Stimulated activated naive CD4-positive, alpha-beta T cell treated with Interleukin-2 at 50 U/mL for 16 hours (primary cell): ENCODE measurements around the gene RIT1.

Source experiments
- DNase-seq: peaks from one replicate; lab custom pipeline; 2025; lab: John Stamatoyannopoulos, UW

Gene RIT1

DNA sequence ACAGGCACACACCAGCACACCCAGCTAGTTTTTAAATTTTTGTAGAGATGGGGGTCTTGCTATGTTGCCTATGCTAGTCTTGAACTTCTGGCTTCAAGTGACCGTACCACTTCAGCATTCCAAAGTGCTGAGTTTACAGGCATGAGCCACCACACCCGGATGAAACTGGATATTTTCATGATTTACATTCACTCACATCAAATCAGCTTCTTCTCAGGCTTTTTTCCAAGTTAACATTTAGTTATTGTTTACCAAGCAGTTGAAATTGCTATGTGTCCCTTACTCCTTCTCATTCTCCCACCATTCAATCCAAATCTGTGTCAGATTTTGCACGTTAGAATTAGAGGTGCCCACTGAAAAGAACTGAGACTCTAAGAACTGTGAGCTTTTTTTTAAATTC is 18.4 kb downstream of the RIT1 start:
- no peak for DNase-seq

DNA sequence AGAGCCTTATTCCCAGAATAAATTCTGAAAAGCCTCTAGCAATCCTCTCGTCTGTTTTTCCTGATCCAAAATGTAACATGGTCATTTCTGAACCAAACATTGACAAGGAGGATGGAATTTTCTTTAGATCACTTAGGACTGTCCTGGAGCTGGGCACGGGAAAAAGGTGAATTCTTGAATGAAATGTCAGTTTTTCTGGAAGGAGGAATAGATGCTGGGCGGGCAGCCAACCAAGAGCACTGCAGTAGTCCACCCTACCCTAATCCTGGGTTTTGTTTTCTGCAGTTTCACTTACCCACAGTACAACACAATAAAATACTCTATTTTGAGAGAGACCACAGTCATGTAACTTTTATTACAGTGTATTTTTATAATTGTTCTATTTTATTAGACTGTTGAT is 20.9 kb downstream of the RIT1 start:
- no peak for DNase-seq

DNA sequence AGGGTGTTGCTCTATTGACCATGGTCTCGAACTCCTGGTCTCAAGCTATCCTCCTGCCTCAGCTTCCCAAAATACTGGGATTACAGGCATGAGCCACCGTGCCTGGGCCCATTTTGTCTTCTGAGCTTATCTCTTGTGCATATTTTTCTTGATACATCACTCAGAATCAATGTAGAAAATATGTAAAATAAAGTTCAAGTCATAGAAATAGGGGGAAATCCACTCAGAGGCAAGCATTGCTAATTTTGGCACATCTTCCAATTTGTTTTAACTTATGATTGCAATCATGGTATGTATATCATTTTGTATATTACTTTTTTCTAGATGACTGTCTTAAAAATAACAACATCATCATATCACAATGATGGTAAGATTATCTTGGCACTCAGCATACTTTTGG is 21.6 kb downstream of the RIT1 start:
- DNase-seq: no peak

DNA sequence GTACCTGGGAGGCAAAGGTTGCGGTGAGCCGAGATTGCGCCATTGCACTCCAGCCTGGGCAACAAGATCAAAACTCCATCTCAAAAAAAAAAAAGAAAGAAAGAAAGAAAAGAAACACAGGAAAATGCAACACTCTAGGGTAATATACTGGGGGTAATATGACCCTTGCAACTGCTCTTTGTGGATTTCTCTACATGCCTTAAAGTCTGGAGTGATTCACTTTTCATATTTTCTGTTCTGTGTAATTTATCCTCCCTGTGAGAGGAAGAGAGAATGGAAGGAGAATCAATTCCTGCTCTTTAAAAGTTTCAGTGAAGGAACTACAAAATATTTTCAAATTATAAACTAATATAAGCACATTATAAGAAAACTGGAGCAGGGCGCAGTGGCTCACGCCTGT is 22.7 kb downstream of the RIT1 start:
- no peak for DNase-seq

DNA sequence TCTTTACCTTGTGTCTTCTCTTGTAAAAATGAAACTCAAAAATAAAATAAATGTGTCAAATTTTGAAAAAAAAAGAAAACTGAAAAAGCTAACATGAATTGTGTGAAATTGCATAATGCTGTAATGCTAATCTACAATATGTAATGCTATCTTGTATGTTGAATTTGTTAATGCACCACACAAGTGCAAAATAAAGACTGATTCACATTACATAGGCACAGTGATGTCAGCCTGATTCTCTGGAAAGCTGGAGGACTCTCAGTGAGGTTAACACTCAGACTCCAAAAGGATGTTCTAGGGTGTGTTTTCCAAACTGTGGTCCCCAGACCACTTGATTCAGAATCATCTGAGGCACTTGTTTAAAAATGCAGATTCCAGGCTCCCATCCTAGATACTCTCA is 26.2 kb downstream of the RIT1 start:
- DNase-seq: no peak

DNA sequence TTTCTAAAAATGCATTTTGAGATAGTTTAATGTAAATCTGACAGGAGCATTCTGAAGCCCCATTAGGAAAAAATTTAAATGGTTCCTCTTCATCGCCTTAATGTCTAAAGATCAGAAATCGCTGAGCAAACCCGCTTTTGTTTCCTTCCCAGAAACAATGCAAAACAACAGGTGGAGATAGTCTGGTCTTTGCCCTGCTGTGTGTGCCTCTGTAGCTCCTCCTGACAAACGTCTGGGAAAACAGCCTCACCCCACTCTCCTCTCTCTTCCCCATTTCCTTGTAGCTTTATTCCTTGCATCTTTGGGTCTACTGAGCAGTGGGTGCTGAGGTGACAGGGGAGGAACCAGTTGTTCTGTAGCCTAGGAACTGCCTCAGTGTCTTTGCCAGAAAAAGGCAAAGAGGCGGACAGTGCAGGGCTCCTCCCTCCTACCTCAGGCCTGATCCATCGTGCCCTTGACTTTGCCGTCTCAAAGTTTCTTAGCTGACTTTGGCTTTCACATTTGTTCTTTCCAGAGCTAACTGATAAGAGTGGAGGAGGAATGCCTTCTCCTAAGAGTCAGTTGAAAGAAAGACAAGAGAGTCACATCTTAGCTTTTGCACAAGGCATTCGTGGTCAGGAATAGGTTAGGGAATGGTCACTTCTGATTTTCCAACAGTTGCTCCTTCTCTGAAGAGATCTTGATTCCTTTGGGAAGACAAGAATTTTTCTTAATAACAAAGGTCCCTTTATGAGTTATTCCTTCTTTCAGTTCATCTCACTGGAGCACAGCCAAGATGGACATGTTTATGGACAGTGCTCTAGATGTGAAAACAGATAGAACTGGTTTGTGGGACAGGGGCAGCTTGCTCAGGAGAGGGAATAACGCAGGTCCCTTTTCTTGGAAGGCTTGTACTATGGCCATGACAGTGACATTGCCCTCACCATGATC is 26.9 kb downstream of the RIT1 start:
- DNase-seq: no peak

DNA sequence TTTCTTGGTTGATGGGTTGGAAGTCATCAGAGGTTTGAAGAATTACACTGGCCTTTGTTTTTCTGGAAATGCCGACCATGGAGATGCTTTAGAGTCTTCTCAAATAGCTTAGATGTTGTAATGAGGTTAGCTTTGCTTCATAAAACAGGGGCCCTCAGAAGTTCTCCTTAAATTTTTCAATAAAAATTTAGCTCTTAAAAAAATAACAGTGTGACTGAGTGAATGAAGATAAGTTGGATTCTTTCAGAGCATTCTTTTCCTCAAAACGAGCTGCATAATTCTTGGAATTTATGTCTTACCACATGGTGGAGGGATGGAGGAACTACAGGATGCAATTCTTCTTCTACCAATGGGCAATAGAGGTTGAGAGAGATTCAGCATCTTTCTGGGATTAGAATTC is 28.4 kb downstream of the RIT1 start:
- no peak for DNase-seq

DNA sequence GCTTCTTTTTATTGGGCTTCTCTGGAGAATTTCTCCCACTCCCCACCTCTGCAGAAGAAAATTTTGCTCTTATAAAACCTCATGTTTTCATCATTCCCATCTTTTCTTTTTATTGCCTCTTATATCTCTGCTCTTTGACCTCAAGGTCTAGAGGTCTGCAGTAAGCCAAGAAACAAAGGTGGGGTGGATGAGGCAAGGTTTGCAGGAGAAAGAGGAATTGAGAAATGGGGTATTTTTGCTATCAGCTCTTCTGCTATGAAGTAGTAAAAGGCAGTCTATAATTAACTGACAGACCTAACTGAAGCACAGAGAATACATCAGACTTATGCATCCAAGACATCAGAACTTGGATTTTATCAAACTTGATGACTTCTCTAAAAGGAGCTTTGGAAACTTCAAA is 28.9 kb downstream of the RIT1 start:
- DNase-seq: no peak

DNA sequence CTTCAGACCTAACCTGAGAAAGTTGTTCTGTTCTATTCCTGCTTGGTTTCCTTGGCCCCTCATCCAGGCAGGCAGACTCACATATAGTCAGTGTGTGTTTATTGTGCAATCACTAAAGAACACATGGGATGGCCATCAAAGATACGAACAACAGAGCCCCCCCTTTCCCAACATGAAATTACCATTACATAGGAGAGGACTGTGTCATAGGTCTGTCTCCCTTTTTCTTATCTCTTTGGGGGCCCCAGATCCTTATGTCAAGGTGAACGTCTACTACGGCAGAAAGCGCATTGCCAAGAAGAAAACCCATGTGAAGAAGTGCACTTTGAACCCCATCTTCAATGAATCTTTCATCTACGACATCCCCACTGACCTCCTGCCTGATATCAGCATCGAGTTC is 30.2 kb downstream of the RIT1 start:
- DNase-seq: no peak

DNA sequence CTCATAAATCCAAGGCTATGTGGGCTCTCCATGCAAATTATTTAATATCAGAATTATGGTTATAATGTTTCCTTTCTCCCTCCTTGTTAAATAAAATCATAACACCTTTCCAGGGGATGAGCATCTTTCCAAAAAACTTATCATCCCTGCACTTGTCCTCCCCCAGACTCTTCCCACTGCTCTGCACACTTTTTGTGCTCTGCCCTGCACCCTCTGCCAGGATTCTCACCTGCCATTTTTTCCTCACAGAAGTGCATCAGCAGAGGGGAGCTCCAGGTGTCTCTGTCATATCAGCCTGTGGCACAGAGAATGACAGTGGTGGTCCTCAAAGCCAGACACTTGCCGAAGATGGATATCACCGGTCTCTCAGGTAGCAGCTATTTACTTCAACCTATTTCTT is 30.9 kb downstream of the RIT1 start:
- no peak for DNase-seq

DNA sequence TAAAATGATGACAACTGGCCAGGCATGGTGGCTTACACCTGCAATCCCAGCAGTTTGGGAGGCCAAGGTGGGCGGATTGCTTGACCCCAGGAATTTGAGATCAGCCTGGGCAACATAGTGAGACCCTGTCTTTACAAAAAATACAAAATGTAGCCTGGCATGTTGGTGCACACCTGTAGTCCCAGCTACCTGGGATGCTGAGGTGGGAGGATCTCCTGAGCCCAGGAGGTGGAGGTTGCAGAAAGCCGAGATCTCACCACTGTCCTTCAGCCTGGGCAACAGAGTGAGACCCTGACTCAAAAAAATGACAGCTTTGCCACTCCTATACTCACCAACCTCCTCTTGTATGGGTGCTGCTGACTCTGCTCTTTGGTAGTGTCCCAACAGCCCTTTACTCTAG is 33.2 kb downstream of the RIT1 start:
- no peak for DNase-seq

DNA sequence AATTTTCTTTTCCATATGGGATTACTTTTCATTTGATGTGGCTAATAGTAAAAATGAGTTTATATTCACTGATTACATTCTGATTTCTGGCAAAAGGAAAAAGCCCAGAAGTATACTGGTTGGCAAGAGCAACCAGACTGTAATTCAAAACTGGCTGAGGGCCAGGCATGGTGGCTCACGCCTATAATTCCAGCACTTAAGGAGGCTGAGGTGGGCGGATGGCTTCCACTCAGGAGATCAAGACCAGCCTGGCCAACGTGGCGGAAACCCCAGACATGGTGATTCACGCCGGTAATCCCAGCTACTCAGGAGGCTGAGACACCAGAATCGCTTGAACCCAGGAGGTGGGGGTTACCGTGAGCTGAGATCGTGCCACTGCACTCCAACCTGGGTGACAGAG is 37.3 kb downstream of the RIT1 start:
- DNase-seq: no peak

DNA sequence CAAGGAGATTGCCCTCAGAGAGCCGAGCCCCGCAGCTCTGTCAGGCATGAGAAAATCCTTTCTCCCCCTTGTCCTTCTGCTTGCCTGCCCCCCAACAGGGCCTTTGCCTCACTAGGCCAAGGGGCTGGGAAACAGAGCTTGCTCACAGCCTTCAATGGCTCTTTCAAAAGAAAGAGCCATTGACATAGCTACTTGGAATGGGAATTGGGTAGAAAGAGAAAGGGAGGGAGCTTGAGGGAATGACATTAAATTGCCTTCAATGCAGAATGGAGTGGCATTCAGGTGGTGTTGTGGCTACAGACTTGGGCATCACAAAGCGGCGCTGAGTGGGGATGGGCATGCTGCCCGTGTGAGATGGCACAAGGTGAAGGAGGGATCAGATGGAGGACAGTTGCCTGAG is 38.6 kb downstream of the RIT1 start:
- DNase-seq: no peak

DNA sequence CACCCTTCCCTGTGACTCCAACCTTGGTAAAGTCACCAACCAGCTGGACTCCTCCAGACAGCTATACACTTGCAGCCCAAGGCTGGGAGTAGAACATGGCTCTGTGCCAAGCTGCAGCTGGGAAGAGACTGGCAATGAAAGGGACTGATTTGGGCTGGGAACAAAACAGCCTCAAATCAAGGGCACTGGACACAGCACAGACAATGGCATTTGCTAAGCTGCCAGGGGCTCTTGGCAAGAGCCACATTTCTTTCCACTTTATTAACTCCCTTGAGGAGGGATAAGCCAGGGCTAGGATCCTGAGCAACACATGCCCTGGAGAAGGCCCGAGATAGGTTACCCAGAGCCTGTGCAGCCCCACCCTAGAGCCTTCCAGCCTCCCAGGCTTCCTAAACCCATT is 39.8 kb downstream of the RIT1 start:
- no peak for DNase-seq

DNA sequence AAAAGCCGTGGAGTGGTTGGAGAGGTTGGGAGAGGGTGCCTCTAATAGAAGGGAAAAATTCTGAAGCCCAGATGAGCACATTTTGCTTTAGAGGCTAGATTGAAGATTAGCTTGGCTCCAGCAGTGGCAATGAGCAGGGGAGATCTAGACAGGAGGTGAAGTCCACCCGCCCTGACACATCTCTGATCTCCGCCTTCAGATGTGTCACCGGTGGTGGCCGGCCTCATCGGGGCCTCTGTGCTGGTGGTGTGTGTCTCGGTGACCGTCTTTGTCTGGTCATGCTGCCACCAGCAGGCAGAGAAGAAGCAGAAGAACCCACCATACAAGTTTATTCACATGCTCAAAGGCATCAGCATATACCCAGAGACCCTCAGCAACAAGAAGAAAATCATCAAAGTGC is 43.4 kb downstream of the RIT1 start:
- no peak for DNase-seq

DNA sequence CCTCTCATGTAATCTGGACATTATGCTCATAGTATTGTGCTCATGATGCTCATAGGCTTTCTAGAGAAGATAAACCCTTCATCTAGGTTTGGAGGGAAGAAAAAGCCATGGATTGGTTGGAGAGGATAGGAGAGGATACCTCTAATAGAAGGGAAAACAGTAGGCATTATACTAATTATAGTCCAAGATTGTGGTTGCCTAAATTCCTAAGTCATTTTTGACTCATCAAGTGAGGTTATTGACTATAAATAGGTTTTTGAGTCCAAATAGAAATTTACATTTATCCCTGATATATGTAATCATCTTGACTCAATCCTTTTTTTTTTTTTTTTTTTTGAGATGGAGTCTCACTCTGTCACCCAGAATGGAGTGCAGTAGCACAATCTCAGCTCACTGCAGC is 46.8 kb downstream of the RIT1 start:
- no peak for DNase-seq

DNA sequence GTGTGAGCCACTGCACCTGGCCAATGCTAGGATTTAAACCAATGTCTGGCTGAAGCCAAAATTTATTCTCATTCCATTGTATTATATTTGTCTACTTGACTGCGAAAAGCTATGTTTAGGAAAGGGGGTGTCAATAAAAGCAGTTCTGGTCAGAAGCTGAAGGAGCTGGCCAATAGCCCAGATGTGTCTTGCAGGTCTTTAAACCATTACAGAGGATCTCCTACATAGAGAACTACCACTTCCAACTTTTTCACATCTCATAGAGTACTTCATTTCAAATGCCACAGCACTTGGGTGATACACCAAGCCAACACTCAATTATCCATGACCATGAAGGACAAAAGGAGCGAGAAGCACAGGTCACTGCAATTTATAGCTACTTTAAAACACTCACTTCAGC is 49.3 kb downstream of the RIT1 start:
- no peak for DNase-seq

DNA sequence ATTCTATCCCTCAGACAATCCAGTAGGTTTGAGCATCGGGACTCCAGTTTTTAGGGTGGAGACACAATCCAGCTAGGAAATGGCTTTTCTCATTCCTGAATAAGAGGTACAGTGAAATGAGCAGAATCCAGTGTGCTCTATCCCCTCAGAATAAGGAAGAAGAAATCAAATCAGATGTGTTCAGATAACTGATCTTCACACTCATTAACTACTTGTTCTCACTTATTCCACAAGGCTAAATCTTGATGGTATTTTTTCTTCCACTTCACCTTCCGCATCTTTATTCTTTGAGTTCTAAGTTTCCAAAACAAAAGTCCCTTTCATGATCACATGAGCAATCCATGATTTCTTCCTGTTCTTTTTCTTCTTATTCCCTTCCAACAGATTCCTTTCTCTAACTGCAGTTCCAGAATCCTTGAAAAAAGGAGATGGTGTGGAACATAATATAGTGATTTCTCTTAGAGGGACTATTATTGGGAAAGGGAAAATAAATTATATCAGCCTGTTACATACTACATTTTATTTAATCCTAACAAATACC is 50.1 kb downstream of the RIT1 start:
- no peak for DNase-seq

DNA sequence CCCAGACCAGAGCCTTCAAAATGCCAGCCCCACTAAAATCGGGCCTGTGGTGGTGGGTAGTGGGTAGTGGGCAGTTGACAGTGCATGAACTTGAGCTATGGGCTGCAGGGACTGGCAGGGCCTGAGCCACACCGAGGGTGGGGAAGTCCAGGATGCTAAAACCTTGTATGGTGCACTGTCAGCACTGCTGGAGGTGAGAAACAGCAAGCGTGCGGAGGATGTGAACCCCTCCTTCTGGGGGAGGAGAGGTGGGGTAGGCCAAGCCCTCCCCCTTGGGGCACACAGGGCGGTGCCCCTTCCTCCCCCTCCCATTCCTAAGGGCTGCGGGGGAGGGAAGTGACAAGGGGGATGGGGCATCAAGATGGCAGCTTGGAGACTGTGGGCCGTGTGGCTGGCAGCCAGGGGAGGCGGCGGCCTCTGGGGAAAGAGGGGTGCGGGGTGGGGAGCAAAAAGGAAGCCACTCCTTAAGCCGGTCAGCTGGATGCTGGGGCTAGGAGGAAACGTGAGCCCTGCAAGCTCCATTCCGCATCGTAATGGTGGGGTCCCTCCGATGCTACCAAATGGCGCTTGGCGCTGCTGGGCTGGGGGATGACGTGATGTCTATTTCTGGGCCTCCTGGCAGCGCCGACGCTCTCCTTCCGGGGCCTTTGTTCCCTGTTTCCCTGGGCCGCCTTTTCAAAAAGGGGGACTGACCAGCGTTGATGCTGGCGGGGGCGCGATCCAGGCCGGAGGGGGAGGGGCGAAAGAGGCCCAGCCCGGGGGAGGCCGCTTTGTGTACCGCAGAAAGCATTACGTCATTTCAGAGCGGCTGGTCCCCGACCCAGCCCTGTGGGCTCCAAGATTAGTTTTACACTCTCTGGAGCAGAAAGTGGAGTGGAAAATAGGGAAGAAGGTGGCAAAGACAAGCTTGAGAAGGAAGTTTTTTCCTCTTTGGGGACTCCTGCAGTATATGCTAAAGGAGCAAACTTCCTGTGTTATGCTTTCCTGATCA is 51.0 kb downstream of the RIT1 start:
- peak; percentile 49 for DNase-seq

DNA sequence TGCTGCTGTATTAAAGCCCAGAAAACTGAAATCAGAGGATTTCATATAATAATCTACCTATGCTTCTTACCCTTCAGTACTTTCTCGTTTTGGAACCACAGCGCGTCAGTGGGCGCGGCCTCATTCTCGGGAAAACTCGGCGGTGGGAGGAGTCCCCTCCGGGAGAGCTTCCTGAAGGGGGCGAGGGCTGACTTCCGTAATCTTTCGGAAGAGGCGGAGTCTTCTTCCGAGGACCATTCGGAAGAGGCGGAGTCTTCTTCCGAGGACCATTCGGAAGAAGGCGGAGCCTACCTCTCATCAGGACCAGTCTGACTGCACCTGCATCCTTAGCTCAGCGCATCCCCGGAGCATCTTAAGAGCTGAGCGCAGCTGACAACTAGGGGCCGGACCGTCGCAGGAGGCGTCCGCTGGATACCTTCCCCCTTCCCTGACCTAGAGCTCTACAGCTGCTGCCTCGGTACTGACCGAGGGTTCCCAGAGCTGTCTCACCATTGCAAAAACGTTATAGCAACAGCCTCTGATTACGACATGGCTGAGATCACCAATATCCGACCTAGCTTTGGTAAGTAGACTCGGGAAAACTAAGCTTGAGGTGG is 51.8 kb downstream of the RIT1 start, which contains the start of gene SYT11:
TSS of gene SYT11 (plus strand) at position 334 of the 596 bp plus-strand sequence. CDS start at position 529, 195 bp downstream.
- DNase-seq: peak; percentile 90

DNA sequence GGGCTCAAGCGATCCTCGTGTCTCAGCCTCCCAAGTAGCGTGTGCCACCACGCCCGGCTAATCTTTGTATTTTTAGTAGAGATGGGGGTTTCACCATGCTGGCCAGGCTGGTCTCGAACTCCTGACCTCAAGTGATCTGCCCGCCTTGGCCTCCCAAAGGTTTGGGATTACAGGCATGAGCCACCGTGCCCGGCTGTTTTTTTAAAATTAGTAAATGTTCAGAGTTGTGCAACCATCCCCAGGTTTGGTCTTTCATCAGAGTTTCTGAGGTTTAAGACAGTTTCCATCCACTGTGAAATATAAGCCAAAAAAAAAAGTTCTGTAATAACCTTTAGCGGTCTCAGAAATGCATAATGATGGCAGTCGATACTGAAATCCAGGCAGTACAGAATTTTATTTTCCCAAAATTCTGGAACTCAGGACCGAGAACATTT is 52.3 kb downstream of the RIT1 start:
- peak; percentile 8 for DNase-seq
